CD4-positive, alpha-beta T cell treated with Interleukin-15 for 1 hour (primary cell): ENCODE results near the gene SRPX2.
A peak's percentile ranks its signal among the peaks of the same experiment; 100 is the strongest.

Experiments
- DNase-seq: peaks from one replicate; pipeline ENCODE4 v3.0.0-alpha.2; 2020

Gene SRPX2, protein sequence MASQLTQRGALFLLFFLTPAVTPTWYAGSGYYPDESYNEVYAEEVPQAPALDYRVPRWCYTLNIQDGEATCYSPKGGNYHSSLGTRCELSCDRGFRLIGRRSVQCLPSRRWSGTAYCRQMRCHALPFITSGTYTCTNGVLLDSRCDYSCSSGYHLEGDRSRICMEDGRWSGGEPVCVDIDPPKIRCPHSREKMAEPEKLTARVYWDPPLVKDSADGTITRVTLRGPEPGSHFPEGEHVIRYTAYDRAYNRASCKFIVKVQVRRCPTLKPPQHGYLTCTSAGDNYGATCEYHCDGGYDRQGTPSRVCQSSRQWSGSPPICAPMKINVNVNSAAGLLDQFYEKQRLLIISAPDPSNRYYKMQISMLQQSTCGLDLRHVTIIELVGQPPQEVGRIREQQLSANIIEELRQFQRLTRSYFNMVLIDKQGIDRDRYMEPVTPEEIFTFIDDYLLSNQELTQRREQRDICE

DNA sequence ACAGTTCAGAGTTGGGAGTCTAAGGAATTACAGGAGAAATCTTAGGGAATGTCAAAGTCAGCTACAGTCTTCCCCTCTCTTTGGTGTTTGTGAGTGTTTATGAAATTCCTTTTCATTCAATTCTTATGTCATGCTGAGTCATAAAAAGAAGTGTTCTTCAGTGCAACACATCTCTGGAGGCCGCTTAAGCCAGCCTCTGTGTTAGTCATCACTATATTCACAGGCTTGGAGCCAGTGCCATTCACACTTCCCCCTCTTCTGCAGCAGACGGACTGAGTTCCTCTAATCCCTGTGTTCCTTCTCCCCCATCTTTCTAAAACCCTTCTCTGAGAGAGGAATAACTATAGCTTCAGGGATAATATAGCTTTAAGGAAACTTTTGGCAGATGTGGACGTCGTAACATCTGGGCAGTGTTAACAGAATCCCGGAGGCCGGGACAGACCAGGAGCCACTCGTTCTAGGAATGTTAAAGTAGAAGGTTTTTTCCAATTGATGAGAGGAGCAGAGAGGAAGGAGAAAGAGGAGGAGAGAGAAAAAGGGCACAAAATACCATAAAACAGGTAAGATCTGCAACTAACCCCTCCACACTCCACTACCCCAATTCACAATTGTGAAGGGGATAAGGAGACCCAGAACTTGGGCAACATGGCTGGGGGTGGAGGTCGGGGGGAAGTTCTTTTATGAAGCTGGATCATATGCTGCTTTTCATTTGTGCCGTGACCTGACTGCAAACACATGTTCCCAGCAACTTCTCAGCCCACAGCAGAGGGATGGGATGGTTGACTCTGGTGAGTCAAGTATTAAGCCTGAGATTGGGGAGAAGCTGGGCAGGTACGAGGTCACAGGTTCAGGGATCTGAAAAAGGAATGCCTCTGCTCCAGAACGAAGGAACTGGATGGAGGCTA lies at the start of gene SRPX2:
TSS of gene SRPX2 (plus strand) at position 244 of the 905 bp plus-strand sequence. CDS start 2,124 bp downstream, outside the sequence.
- no peak for DNase-seq

DNA sequence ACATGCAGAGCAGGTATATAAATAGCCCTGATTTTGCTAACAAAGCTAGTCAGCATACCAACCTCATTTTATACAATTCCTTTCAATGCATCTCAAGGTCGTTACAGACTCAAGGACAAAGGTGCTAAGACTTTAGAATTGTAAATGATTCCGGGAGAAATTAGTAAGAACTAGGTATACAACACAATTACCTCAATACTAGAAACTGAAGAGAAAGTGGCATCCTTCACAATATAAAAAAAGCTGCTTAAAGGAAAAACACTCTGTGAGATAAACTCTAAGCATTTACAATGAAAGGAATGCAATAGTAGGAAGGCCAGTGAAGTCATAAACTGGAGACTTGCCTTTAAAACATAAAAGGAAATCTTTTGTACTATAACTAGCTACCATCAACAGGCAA lies 47.4 kb upstream of the SRPX2 start:
- no peak for DNase-seq

DNA sequence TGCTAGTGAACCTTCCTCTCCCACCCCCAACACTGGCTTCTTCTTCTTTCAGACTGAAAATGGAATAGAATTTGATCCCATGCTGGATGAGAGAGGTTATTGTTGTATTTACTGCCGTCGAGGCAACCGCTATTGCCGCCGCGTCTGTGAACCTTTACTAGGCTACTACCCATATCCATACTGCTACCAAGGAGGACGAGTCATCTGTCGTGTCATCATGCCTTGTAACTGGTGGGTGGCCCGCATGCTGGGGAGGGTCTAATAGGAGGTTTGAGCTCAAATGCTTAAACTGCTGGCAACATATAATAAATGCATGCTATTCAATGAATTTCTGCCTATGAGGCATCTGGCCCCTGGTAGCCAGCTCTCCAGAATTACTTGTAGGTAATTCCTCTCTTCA lies 44.5 kb upstream of the SRPX2 start:
- DNase-seq = no peak

DNA sequence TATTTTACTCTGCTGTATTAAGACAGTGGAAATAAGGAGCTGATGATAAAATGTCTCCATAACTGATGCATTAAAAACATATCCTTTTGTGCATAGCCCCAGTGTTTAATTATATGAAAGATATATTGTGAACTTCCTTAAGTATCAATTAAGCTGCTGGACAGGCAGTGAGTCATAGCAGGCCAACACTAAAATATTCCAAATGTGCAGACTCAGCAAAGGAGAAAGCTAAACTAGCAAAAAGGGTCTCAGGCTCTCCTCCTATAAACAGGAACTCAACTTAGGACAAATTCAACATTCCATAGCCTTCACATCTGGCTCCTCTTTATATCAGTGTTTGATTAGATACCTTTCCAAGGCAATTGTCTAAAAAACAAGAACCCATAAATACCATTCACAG lies 43.7 kb upstream of the SRPX2 start:
- no peak for DNase-seq

DNA sequence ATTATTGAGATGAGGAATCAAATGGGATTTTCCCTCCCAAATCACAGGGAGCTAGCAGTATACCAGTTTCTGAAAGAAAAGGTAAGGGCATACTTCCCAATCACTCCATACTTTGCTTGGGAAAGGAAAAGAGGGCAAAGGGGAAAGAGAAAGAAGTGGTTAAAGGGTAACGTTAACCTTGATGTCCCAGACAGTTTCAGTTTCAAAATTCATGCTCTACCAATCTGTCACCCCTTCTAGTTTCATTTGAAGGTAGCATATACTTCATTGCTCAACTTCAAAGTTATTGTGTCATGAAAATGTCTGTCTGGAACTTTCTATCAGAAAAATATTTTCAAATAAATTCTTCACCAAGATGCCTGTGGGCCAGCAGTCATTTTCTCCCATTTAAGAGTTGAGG lies 43.2 kb upstream of the SRPX2 start:
- DNase-seq = no peak

DNA sequence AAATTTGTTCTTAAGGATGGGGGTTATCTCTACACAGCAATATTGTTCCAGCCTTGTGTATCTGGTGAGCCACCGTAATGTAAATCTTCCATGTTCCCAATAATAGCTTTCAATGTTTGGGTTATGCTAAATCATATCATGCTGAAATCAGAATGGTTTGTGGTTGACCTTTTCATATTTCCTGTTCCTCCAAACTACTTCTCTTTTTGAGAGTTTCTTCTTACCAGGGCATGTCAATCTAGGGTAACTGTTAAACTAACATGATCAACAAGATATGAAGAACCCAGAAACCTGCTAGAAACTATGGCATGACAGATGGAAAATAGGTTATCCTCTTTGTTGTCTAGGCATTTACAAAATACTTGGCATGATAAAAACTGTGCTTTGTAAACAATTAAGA lies 37.2 kb upstream of the SRPX2 start:
- no peak for DNase-seq

DNA sequence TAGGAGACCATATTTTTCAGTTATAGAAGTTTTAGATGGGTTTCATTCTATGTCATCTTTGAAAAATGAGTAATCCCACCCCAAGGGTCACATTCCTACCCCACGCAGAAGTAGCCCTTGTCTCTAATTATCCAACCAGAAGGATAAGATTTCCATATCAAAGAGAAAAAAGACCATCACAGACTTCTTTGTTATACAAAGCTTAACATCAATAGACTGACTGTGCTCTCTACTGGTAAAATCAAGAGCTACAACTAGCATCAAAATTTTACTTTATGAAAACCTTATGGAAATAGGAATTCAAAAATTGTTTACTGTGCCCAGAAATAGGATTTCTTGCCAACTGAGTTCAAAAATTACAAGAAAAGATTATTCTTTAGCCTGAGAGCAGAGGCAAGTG lies 34.4 kb upstream of the SRPX2 start:
- DNase-seq = no peak

DNA sequence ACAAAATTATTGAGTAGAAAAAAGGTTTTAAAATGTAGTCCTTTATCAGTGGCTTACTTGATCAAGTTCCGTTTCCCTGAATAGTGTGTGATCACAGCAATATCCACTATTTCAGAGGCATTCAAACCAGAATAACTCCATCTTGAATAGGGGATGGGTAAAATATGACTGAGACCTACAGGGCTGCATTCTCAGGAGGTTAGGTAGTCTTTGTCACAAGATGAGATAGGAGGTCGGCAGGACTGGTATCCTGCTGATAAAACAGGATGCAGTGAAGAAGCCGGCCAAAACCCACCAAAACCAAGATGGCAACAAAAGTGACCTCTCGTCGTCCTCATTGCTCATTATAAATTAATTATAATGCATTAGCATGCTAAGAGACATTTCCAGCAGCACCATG lies 32.0 kb upstream of the SRPX2 start:
- no peak for DNase-seq

DNA sequence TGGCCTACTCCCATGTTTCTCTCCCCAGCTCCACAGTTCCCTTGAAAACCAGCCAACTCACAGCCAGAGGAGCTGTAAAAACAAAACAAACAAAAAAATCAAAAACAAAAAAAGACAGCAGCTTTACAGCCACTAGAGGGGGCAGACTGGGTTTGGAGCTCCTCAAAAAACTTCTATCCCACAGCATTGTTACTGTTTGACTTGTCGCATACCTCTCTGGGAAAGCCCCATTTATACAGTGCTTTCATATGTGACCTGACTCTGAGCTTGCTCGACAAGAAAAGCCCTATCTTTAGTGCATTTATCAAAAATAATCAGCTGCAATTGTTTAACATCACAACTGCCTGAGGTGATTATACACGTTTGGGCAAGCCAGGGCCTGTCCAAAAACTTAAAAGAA lies 29.0 kb upstream of the SRPX2 start:
- DNase-seq = no peak

DNA sequence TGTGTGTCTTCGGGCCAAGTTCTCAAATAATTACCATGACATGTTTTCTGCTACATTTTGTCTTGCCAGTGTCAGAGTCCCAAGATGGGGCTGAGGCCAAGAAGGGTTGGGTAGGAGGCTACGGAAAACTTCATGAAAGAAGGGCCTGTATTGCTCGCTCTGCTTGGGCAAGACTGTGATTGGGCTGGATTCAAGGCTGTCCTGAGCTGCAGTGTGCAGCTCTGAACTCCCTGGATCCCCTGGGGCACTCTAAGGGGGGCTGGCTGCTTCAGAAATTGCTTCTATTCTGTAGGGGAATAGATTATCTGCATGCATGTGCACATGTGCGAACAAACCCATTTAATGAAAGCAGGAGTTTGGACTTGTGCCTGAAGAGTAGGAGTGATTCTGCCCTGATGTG lies 21.0 kb upstream of the SRPX2 start:
- no peak for DNase-seq

DNA sequence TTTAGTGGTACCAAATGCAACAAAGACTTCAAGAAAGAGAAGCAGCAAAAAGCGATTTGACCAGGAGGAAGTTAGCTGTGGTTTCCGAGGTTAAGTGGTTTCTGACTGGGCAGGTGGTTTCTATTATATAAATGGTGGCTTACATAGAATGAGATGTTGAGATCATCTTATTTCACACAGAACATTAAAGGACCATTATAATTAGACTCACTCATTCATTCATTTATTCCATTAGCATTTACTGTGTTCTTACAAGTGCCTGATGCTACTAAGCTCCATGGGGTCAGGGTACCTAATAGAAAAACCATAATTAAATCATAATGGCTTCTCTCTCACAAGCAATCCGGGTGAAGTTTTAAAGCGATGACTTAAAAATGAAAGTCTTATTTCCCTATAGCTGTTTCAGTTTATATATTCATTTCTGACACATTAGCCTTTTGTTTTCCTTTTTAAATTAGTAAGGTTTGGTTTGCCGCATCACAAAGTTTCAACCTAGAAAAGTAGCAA lies 18.0 kb upstream of the SRPX2 start:
- no peak for DNase-seq

DNA sequence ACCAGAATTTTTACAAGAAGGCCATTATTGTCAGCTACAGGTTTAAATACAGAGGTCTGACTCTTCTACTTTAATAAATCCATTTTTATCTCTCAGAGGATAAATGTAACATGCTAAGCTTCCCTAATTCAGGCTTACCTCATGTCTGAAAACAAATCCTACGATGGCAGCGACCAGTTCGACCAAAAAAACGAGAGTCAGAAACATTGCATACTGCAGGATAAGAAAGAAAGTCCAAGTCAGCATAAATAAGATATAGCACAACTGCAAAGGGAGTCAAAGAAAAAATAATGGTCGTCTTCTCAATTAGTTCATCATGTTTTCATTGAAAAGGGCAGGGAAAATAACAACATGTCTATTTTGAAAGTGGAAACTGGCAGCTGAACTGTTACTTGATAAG lies 9.0 kb upstream of the SRPX2 start:
- no peak for DNase-seq

DNA sequence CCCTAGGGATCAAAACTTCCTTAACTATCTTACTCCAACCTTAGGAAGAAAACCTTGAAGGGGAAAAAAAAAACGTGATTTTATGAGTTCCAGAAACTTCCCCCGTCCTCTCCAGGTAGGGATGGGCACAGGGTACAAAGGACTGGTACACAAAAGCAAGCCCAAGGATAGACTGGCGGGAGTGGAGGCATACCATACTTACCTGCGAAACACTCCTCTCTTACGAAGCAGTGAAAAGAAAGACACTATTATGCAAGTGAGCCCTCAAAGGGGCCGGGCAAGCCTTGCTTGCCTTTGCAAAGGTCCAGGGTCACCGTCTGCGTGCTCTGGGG lies 8.0 kb upstream of the SRPX2 start:
- no peak for DNase-seq

DNA sequence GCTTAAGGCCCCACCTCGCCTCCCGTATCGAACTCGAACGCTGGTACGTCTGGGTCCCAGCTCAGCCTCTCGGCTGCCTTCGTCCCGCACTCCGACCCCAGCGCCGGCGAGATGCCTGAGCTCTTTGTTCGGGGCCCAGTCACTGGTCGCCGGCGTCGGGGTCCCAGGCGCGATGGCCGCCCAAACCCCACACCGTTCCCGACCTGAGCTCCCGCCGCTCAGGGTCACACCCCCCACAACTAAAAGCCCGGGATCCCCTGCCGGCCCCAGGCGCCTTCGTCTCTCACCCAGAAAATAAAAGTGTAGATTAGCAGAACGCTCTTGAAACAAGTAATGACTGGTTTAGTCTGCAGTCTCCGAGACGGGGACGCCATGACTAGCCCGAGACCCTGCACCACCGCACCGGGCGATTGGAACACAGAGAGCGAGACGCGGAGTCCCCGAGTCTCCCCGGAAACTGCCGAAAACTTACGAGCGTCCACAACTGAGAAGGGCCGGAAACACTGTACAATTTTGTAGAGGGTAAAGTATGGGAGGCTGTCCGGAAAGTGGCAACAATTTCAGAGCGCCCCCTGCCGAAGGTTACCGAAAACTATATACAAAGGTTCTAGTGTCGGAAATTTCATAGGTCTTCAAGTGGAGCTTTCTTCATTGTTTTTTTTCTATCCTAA lies 7.5 kb upstream of the SRPX2 start, which contains the start of gene TSPAN6:
TSS of gene TSPAN6 (minus strand) at position 486 of the 671 bp plus-strand sequence. CDS start at position 374, 112 bp downstream.
- peak; percentile 74 for DNase-seq

DNA sequence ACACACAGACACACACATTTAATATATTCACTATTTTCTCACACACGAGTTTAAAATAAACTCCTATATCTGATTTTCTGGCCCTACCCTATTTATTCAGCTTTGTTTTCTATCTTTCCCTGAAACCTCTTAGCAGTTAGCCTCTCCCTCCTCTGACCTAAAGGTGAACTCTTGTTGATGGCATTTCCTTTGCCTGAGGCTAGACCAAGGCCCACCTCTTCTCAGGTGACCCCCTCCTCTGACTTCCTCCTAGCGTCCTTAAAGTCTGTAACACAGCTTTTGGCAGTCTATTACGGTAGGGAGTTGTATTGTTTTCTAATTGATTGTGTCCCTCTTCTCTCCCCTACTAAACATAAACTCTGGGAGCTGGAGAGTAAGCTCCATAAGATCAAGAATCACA lies 1.7 kb upstream of the SRPX2 start:
- no peak for DNase-seq

DNA sequence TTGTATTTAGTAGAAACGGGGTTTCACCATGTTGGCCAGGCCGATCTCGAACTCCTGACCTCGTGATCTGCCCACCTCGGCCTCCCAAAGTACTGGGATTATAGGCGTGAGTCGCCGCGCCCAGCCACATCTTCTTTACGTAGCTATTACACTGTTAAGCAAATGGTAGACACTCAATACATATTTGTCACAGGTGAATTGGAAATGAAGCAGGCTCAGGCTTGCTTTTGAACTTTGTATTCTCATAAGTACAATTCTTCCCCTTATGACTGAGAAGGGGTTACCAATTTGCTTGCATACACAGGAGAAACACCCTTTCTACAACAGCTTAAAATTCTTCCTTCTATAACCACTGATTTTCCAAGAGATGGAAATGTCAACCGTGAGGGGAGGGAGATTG lies 787 bp upstream of the SRPX2 start:
- DNase-seq = no peak

DNA sequence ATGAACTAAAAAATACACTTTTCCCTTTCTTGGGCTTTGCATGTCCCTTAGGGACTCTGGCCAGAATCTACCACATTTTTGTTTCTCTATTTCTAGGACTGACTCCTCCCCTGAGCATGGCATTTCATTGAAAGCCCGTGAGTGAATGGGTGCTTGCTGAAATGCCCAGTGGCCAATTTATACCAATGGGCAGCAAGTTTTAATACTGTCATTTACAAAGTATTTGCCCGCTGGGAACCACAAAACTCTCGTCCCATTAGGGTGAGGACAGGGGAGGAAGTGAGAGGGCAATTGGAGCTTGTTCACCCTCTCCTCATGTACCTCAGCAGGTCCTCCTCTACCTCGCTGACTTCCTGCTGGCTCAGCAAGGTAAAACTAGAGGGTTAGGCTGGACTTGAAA lies 1.1 kb downstream of the SRPX2 start:
- DNase-seq = no peak

DNA sequence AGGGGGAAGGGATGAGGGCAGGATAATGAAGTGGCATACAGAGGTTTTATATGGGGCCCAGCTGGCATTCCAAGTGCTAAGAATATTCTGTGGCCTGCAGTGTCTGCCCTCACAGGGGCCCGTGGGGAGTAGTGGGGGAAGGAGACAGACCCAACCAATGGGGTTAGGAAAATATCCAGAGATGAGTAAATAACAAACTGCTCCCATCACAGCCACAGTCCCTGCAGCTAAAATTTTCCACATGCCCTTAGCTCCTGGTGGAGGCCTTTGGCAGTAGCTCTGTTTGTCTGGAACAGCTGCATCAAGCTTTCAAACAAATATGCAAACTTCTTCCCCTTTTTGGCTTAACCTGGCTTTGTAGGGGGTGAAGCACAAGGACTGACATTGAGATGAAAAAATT lies 3.1 kb downstream of the SRPX2 start:
- DNase-seq = no peak

DNA sequence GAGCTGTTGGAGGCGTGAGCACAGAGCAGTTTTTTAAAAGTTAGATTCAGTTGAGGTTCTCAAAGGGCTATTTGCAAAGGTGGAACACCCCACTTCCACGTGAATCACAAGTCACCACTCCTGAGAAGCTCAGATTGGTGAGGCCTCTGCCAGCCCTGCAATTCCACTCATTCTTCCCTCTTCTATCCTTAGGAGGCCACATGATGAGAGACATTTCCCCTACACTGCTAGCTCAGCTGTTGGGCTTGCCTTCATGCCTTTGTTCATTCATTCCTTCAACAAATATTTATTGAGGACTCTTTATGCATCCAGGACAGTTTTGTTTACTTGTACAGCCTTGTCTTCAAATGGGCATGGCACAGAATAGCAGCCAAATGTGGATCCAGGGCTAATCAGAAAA lies 3.7 kb downstream of the SRPX2 start:
- DNase-seq = no peak

DNA sequence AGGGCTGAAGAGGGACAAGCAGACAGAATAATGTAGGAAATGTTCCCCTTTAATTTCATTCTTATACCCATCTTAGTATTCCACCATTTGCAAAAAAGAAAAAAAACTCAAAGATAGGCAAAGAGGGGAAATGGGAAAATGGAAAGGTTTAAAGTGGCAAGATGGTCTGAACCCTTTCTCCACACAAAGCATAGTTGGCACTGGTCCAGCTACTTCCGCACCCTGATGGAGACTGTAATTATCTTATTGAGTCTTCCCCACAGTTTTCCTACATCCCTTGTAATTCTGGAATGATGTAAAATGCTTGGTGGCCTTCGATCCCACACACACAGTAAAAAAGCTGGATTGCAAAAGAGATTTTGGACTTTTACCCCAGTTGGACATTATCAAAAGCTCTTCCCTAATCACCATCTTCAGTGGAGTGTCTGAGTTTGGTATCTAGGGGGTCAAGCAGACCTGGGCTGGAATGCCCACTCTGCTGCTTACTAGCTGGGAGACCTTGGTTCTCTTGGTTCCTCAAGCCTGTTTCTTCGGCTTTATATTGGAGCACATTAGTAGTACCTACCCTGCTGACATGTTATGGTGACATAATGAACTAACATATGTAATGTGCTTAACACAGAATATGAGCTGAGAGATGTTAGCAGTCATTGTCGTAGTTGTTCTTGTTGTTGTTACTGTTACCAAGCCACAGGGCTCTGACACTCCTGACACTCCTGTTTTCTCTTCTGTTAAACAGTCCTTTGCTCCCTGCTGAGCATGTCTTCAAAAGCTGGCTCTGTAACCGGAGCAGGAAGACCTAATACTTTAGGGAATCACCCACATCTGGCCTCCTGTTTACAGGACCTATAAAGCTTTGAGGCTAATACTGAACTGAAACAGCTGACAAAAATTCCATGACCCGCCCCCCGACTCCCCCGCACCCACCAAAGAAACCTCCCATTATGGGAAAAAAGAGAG lies 4.7 kb downstream of the SRPX2 start:
- no peak for DNase-seq

DNA sequence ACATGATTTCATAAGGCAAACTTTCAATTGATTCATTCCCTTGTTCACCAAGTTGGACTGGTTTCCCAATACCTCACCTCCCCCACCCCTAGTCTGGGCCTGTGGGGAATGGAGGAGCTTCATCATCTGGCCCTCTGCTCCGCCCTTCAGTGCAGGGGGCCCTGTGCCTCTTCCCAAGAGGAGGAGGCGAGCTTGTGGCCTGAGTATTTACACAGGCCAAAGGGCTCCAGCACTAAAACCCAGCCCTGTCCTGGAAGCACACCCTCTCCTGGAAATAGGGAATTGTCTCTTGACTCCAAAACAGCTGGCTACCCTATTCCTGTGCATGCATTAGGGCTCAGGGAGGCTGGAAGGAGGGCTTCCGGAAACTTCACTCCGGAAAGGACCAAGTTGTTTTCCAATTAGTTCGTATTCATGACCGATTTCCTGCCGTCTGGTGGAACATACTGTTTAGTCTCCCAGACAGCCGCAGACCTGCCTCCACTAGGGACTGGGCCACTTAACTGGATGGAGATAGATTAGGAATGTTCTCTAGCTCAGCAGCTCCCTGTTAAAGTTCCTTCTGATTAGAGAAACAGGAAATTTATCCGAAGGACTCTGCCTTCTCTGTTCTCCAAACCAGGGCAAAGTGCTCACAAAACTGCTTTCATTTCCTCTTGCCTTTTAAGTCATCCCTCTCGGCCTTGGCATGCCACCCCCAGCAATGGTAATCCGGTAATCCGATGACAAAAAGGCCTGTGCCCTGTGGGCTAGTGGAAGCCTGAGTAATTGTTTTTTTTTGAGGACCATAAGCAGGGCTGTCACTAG lies 5.8 kb downstream of the SRPX2 start:
- DNase-seq = no peak
